ES-I3 (cell line): ENCODE measurements around the gene ZNF587.
"Not testable (repeated sequence)": the region's sequence is repeated elsewhere in the genome, so short reads cannot be mapped to it uniquely, and the experiment has no call there.

ENCODE experiments used
- H3K36me3 ChIP-seq: 2 replicates; pipeline ENCODE4 v1.6.1; 2013; ENCODE audit warnings: mild to moderate bottlenecking, low read length, control low read depth, moderate library complexity; ENCODE audit not compliant: insufficient read depth
- H3K4me1 ChIP-seq: 2 replicates; pipeline ENCODE4 v1.6.1; 2013; ENCODE audit warnings: mild to moderate bottlenecking, control low read depth, low read length; ENCODE audit not compliant: insufficient read depth
- H3K9ac ChIP-seq: 2 replicates; pipeline ENCODE4 v1.6.1; 2013; ENCODE audit warnings: low read depth, mild to moderate bottlenecking, low read length, moderate library complexity
- H3K9me3 ChIP-seq: 2 replicates; pipeline ENCODE4 v1.6.1; 2013; ENCODE audit warnings: mild to moderate bottlenecking, low read length, moderate library complexity; ENCODE audit not compliant: control insufficient read depth, insufficient read depth

Gene ZNF587

DNA sequence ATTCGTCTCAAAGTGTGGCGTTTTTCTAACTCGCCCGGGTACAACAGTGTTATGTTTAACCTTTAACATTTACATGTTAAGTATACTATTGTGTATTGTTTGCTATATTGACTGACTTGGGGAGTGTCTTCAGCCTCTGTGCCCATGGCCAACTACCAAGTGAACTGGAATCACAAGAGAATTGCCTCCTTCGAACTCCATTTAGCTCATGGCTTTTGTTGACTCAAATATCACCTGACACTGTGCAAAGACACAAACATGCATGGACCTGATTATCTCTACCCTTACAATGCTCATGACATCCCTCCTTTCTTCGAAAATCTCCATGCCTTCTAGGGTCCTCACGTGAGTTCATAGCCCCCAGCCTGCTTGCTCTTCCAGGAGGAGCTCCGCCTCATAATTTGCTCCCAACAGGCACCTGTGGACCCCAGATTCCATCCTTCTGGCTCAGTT is 38.5 kb downstream of the ZNF587 start:
- Histone ChIP-seq H3K9ac (peak overlapping the region; percentile 75), H3K4me1 (no peaks in the 10 kb centered on the region; the same call in 1 of the 2 replicates), H3K9me3 (peaks cover 14% of the 10 kb centered on the region; the same call in 1 of the 2 replicates), H3K36me3 (peaks cover 9% of the 10 kb centered on the region)

DNA sequence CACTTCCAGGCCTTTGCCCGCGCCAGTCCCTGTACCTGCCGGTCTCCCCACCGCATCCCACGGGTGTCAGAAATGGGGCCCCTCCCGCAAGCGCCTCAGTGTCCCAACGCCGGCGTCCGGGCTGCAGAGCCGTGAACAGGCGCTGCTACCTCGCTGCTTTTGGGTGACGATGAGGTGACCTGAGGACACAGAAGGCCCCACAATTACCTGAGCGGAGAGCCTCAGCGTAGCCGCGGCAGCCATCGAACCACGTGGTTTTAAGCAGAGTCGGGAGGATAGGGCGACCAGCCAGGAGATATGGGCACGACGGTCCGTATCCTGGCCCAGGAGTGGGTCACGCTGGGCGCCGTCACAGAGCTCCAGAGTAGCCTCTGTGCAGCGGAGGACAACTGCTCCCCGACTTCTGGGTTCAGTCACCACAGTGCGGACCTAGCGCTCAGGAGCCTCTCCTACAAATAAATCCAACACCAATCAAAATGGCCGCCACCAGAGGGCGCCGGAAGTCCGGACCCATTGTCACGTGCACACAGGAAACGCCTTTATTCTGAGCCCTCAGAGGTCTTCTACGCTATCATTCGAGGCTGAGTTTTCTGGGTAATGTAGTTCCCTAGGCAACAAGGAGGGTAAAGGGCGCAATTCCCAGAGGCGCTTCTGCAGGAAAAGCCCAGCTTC is 39.0 kb downstream of the ZNF587 start, which contains the start of gene ZNF814:
TSS of gene ZNF814 (minus strand) at position 478 of the 672 bp plus-strand sequence. CDS start at position 243, 235 bp downstream.
- Histone ChIP-seq H3K36me3 (peaks cover 9% of the 10 kb centered on the region), H3K9me3 (peaks cover 14% of the 10 kb centered on the region; the same call in 1 of the 2 replicates), H3K9ac (peak within 1 kb of the TSS; percentile 75), H3K4me1 (no peaks in the 10 kb centered on the region; the same call in 1 of the 2 replicates)

DNA sequence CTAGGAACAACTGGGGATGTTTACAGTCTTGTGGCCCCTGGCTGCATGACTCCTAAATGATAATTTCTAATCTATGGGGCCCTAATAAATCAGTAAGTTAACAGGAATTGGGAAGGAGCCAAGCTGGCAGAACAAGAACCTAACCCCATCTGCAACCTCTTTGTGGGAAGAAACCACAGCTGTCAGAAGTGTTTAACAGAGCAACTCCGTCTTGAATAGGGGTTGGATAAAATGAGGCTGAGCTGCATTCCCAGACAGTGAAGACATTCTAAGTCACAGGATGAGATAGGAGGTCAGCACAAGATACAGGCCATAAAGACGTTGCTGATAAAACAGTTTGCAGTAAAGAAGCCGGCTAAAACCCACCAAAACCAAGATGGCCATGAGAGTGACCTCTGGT is 41.0 kb downstream of the ZNF587 start:
- not testable (repeated sequence) for H3K36me3 ChIP-seq, H3K4me1 ChIP-seq, H3K9ac ChIP-seq, H3K9me3 ChIP-seq

DNA sequence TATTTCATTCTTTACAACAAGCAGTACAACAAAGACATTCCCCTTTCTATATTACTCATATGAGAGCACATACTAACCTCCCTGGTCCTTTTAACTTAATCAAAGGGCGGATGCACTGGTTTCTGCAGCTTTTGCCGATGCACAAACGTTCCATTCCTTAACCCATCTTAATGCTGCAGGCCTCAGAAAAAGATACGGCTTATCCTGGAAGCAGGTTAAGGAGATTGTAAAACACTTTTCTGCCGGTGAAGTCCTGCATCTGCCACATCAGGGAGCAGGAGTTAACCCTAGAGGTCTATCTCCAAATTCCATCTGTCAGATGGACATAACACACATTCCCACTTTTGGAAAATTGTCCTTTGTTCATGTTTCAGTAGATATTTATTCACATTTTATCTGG is 50.7 kb downstream of the ZNF587 start:
- H3K36me3 ChIP-seq: no peaks in the 10 kb centered on the region
- no peaks in the 10 kb centered on the region for H3K9me3 ChIP-seq
- no peaks in the 10 kb centered on the region for H3K4me1 ChIP-seq
- no peak overlapping the region for H3K9ac ChIP-seq

DNA sequence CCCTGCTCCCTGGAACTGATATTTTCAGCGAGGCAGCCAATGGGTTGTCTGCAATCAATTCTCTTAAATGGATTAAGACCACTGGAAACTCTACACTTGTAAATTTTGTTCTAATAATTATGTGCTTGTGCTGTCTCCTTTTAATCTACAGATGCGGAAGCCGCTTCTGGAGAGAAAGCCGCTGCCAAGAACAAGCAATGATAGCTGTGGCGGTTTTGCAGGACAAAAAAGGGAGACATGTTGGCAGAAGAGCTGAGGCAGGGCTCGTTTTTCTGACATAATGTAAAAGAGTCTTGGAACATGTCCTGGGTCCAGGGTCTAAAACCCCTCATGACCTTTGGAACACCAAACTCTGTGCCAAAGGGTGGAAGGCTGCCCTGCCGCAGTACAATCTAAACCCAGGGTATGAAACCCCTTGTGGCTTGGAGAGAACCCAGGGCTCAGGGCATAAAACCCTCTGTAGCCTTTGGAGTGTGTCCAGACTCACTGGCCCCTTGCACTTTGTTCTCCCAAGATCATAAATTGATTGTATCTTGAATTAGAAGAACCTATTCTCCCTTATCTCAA is 54.0 kb downstream of the ZNF587 start:
- H3K36me3 ChIP-seq: peaks cover 5% of the 10 kb centered on the region
- no peak overlapping the region for H3K9ac ChIP-seq
- no peaks in the 10 kb centered on the region for H3K4me1 ChIP-seq
- no peaks in the 10 kb centered on the region for H3K9me3 ChIP-seq

DNA sequence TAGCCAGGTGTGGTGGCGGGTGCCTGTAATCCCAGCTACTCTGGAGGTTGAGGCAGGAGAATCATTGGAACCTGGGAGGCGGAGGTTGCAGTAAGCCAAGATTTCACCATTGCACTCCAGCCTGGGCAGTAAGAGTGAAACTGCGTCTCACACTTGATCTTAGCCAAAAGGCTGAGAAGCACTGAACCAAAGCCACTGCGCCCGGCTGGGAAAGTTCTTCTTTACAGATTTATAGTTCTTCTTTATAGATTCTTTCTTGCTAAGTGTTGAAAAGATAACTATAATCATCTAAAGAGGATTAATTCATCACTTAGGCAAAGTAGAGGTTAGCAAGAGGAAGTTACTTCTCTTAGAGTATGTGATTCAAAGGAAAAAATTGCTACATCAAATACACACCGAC is 55.6 kb downstream of the ZNF587 start:
- no peaks in the 10 kb centered on the region for H3K9me3 ChIP-seq
- H3K9ac ChIP-seq: no peak overlapping the region
- no peaks in the 10 kb centered on the region for H3K4me1 ChIP-seq
- peaks cover 5% of the 10 kb centered on the region for H3K36me3 ChIP-seq

DNA sequence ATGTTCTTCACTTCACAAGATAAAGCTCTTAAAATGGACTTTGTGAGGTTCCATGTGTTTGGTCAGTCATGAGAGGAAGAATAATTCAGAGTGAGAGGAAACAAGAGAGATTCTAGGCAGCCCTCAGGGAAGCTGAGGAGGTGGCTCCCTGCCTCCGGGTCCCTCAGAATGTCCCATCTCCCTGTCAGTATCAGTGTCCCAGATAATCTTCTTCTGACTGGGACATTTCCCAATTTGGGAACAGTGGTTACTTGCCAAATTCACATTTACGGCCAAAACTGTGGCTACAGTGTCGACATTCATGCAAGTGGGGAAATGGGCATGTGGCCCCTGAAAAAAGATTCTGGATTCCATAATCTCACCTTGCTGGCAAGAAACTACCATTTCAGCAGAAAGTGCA is 57.7 kb downstream of the ZNF587 start:
- Histone ChIP-seq H3K4me1 (no peaks in the 10 kb centered on the region), H3K9me3 (no peaks in the 10 kb centered on the region), H3K36me3 (peaks cover 10% of the 10 kb centered on the region), H3K9ac (no peak overlapping the region)

DNA sequence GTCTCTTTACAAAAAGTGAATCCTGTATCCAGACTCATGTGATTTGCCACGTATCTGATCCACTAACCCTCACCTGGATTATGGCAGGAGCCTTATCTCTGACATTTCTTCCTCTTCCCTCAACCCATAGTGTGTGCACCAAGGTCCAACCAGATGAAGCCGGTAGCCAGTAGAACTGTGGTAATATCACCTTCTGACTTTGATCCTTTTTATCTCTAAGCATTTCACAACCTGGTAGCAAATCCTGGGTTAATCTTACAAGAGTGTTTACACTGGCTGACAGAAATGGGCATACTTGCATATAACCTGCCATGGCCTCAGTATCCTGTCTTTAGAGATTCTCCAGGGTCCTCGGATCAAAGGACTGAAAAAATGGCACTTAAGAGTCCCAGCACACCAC is 64.9 kb downstream of the ZNF587 start:
- H3K9me3 ChIP-seq: no peaks in the 10 kb centered on the region
- no peaks in the 10 kb centered on the region for H3K4me1 ChIP-seq
- H3K36me3 ChIP-seq: 0 out of 2 replicates have a peak, but pooled peaks cover 6% of the 10 kb centered on the region
- H3K9ac ChIP-seq: no peak overlapping the region
